ENCODE data around the gene CCNF.

DNA sequence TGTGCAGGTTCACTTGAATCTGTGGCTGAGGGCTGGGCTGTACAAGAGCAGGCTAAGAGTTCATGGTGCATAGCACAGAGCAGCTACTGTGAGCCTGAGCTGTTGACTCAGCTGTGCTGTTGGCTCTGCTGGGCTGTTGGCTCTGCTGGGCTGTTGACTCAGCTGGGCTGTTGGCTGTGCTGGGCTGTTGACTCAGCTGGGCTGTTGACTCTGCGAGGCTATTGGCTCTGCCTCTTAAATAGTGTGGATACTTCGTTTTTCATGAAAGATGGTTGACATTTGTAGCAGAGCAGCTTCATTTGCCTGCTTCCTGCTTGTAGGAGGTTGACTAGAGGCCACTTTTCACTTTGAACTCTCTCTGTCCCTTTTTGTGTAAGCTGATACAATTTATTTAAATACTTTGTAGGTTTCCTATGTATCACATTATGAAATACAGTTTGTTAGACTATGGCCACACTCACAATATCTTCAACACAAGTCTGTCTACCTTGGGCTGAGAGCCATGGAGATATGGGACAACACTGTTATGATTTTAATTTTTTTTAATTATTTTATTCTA, 40.3 kb upstream of the CCNF start:
- TF ChIP-seq CTCF (IDR thresholded peaks at IDR 0.05), result no peak
- TF ChIP-seq EZH2 (IDR thresholded peaks at IDR 0.05), result no peak
- TF ChIP-seq EZH2phosphoT487 (IDR thresholded peaks at IDR 0.05), result no peak
